HepG2 (cell line): ENCODE results near the gene MUC4. TPM values are rescaled to one million over a fixed set of nuclear protein-coding genes. Genes with fewer than 3 reads are reported as not detected.

ENCODE experiments used
- ATAC-seq: fragments of 200-7000 bp; cut with Tn5 transposase; 3 replicates; pipeline ENCODE4 v1.9.1; 2020; ENCODE audit warnings: mild to moderate bottlenecking, moderate library complexity
- BruUV-seq: library from RNA; stranded (reverse); fragments of 400-500 nt; replicated peaks from 2 replicates; lab custom pipeline; 2021; lab: Mats Ljungman, UMichigan
- CTCF ChIA-PET: fragments of 300-600 bp; formaldehyde crosslinking; extraction: SDS; loops from one replicate; lab custom pipeline; 2021; ENCODE audit warnings: low total read pairs, inconsistent platforms, low intra/inter-chr PET ratio; lab: Yijun Ruan, JAX
- POLR2A ChIA-PET: fragments of 350-600 bp; sonication (Branson Sonifier 250); formaldehyde crosslinking; loops from one replicate; lab custom pipeline; 2020; ENCODE audit warnings: antibody characterized with exemption, inconsistent platforms; lab: Yijun Ruan, JAX
- DNase-seq: peaks from one replicate; pipeline ENCODE4 v3.0.0-alpha.2; 2015; ENCODE audit warnings: low spot score
- FAIRE-seq: peaks from 3 replicates; lab custom pipeline; 2011; peaks lifted over from hg19 to GRCh38; lab: Jason Lieb, UNC
- H2AFZ ChIP-seq: one replicate; pipeline ENCODE4 v1.6.1; 2011; ENCODE audit warnings: low read length, inconsistent platforms
- H3K27ac ChIP-seq: fragments of 300-600 bp; 3 replicates; pipeline ENCODE4 v1.8.0; 2011; ENCODE audit warnings: mixed run types, mild to moderate bottlenecking, mixed read lengths, low read length, inconsistent platforms; ENCODE audit not compliant: insufficient read depth; ENCODE audit errors: extremely low read length
- H3K27me3 ChIP-seq, 2 experiments: fragments of 200-600 bp in 1 of 2; 2 replicates in 1 of 2; 3 replicates in 1 of 2; pipeline versions ENCODE4 v1.6.0 to v1.8.0; 2011; ENCODE audit warnings: low read length in 2 of 2, mild to moderate bottlenecking in 2 of 2, moderate library complexity in 2 of 2, inconsistent platforms in 1 of 2; ENCODE audit not compliant: insufficient read depth in 2 of 2, control insufficient read depth in 1 of 2
- H3K36me3 ChIP-seq, 2 experiments: fragments of 200-600 bp in 1 of 2; replicated peaks in 1 of 2; 2 replicates in 1 of 2; 3 replicates in 1 of 2; pipeline versions ENCODE4 v1.5.1 to v1.8.0; 2011; ENCODE audit warnings: low read length in 2 of 2, inconsistent platforms in 1 of 2; ENCODE audit not compliant: insufficient read depth in 2 of 2, control insufficient read depth in 1 of 2
- H3K4me1 ChIP-seq: 2 replicates; pipeline ENCODE4 v1.5.1; 2012; ENCODE audit warnings: low read length, inconsistent platforms; ENCODE audit not compliant: insufficient read depth
- H3K4me2 ChIP-seq: 2 replicates; pipeline ENCODE4 v1.6.0; 2011; ENCODE audit warnings: low read depth, low read length, inconsistent platforms
- H3K4me3 ChIP-seq, 3 experiments: fragments of 200-600 bp in 1 of 3; sonication (generic), shearing (Covaris generic) in 1 of 3; replicated peaks in 1 of 3; 2 replicates each; pipeline ENCODE4 v1.5.1; 2011 to 2016; ENCODE audit warnings: low read length in 3 of 3, inconsistent platforms in 2 of 3, low read depth in 2 of 3, mild to moderate bottlenecking in 2 of 3, control low read depth in 1 of 3, mixed read lengths in 1 of 3; ENCODE audit not compliant: insufficient read depth in 1 of 3
- H3K79me2 ChIP-seq: one replicate; pipeline ENCODE4 v1.6.1; 2011; ENCODE audit warnings: low read length, inconsistent platforms; ENCODE audit not compliant: insufficient read depth
- H3K9ac ChIP-seq: 2 replicates; pipeline ENCODE4 v1.6.0; 2011; ENCODE audit warnings: mild to moderate bottlenecking, low read depth, low read length, inconsistent platforms; ENCODE audit not compliant: insufficient read depth
- H3K9me3 ChIP-seq: 2 replicates; pipeline ENCODE4 v1.5.1; 2012; ENCODE audit warnings: mild to moderate bottlenecking, low read length
- H4K20me1 ChIP-seq: 2 replicates; pipeline ENCODE4 v1.6.0; 2011; ENCODE audit warnings: inconsistent platforms, mild to moderate bottlenecking, low read length, moderate library complexity; ENCODE audit not compliant: insufficient read depth
- CENPT ChIP-seq: sonication (generic); formaldehyde crosslinking; IDR thresholded peaks from 2 replicates; pipeline ENCODE4 v1.8.0; 2022; ENCODE audit warnings: low read depth, mild to moderate bottlenecking, moderate library complexity, missing genetic modification reagents
- FOXK1 ChIP-seq: sonication (generic); formaldehyde crosslinking; IDR thresholded peaks from 2 replicates; pipeline ENCODE4 v1.4.0; 2020; ENCODE audit warnings: low read depth, missing genetic modification reagents, borderline replicate concordance
- KLF13 ChIP-seq: sonication (generic); formaldehyde crosslinking; IDR thresholded peaks from 2 replicates; pipeline ENCODE4 v1.4.0; 2020; ENCODE audit warnings: mild to moderate bottlenecking, missing genetic modification reagents
- POLR2AphosphoS2 ChIP-seq: IDR thresholded peaks from 2 replicates; pipeline ENCODE4 v1.6.1; 2011; ENCODE audit warnings: low read depth, low read length, improper control_type of control experiment
- TBP ChIP-seq: sonication (generic); formaldehyde crosslinking; IDR thresholded peaks from 2 replicates; pipeline ENCODE4 v1.5.0; 2020; ENCODE audit warnings: missing genetic modification reagents
- ZGPAT ChIP-seq: IDR thresholded peaks from 2 replicates; pipeline ENCODE4 v1.6.1; 2016; ENCODE audit warnings: mild to moderate bottlenecking
- ZNF234 ChIP-seq: sonication (generic); formaldehyde crosslinking; conservative IDR thresholded peaks from 2 replicates; pipeline ENCODE4 v1.5.1; 2020; ENCODE audit warnings: mild to moderate bottlenecking, missing genetic modification reagents
- ZNF253 ChIP-seq: sonication (generic); formaldehyde crosslinking; IDR thresholded peaks from 2 replicates; pipeline ENCODE4 v1.8.0; 2022; ENCODE audit warnings: mild to moderate bottlenecking, missing genetic modification reagents, borderline replicate concordance
- ZNF788 ChIP-seq: sonication (generic); formaldehyde crosslinking; IDR thresholded peaks from 2 replicates; pipeline ENCODE4 v1.5.0; 2020; ENCODE audit warnings: mild to moderate bottlenecking, missing genetic modification reagents, borderline replicate concordance
- ZNF792 ChIP-seq: IDR thresholded peaks from 2 replicates; pipeline ENCODE4 v1.6.1; 2016
- ZNF891 ChIP-seq: sonication (generic); formaldehyde crosslinking; IDR thresholded peaks from 2 replicates; pipeline ENCODE4 v1.5.0; 2020; ENCODE audit warnings: mild to moderate bottlenecking, missing genetic modification reagents
- WGBS: methylation state at CpG from one replicate; pipeline ENCODE4 v1.1.6; 2017; ENCODE audit warnings: low lambda C conversion rate; 5-methylcytosine and 5-hydroxymethylcytosine counted together
- in situ Hi-C: cut with HindIII; loops from 2 replicates; pipeline ENCODE4 v1.10.0; 2017; ENCODE audit warnings: low pct_unique_long_range_greater_than_20kb; ENCODE audit not compliant: extremely low pct_ligation_motif_present
- intact Hi-C: fragments of 100-400 bp; cut with micrococcal nuclease; formaldehyde crosslinking; loops from one replicate; pipeline ENCODE4 v1.10.0; 2022; ENCODE audit not compliant: unreplicated experiment
- polyA plus RNA-seq, 8 experiments: library from polyadenylated mRNA; depleted of rRNA in 3 of 8; stranded (reverse) in 7 of 8; unstranded in 1 of 8; fragments of >200 nt; fragmentation: Illumina TruSeq in 4 of 8; extraction: Trizol in 4 of 8; gene quantifications; 2 replicates each; pipeline versions ENCODE4 v1.2.1 to v1.2.3, GENCODE V29; 2011 to 2016; ENCODE audit warnings: low read depth in 4 of 8, missing spikeins in 1 of 8, mixed read lengths in 1 of 8; ENCODE audit not compliant: insufficient read depth in 1 of 8
- total RNA-seq, 5 experiments: library from RNA; depleted of rRNA; stranded (reverse); fragments of >200 nt; fragmentation: Illumina TruSeq; extraction: Trizol; gene quantifications; 2 replicates each; pipeline ENCODE4 v1.2.3, GENCODE V29; 2016; ENCODE audit warnings: low read depth in 1 of 5
- TF ChIP-seq, protein P1 (sequence below): sonication (generic); formaldehyde crosslinking; IDR thresholded peaks from 2 replicates; pipeline ENCODE4 v1.4.0; 2020; ENCODE audit warnings: missing genetic modification reagents
- TF ChIP-seq, protein P2 (sequence below): sonication (generic); formaldehyde crosslinking; IDR thresholded peaks from 2 replicates; pipeline ENCODE4 v1.5.0; 2020; ENCODE audit warnings: missing genetic modification reagents, mild to moderate bottlenecking, borderline replicate concordance
- TF ChIP-seq, protein P3 (sequence below): sonication (generic); formaldehyde crosslinking; IDR thresholded peaks from 2 replicates; pipeline ENCODE4 v1.4.0; 2020; ENCODE audit warnings: low read depth, mild to moderate bottlenecking, missing genetic modification reagents

Gene MUC4
- total and polyA plus RNA-seq, 2 of the 13 experiments (the other 11 are each of a cell fraction or from before 2014, with no cell fraction given): not detected

GRCh38 chr3:195727606-195728195 lies 84.0 kb downstream of the MUC4 start:
- no peak for ATAC-seq
- Histone ChIP-seq H4K20me1 (no peaks in the 10 kb centered on the region), H3K4me3 (no peak overlapping the region), H3K27ac (no peak overlapping the region), H3K36me3 (no peaks in the 10 kb centered on the region), H3K27me3 (no peaks in the 10 kb centered on the region; a peak in 1 of 5 replicates), H3K9ac (no peak overlapping the region), H3K79me2 (no peaks in the 10 kb centered on the region), H2AFZ (no peak overlapping the region)
- in situ Hi-C loops: no loop called here
- ChIA-PET POLR2A (no interaction called here), CTCF (no interaction called here)
- no peak for TF ChIP-seq FOXK1 (CRISPR knock-in tag)
- no peak for TF ChIP-seq ZNF788 (CRISPR knock-in tag)
- TF ChIP-seq, protein P1, sequence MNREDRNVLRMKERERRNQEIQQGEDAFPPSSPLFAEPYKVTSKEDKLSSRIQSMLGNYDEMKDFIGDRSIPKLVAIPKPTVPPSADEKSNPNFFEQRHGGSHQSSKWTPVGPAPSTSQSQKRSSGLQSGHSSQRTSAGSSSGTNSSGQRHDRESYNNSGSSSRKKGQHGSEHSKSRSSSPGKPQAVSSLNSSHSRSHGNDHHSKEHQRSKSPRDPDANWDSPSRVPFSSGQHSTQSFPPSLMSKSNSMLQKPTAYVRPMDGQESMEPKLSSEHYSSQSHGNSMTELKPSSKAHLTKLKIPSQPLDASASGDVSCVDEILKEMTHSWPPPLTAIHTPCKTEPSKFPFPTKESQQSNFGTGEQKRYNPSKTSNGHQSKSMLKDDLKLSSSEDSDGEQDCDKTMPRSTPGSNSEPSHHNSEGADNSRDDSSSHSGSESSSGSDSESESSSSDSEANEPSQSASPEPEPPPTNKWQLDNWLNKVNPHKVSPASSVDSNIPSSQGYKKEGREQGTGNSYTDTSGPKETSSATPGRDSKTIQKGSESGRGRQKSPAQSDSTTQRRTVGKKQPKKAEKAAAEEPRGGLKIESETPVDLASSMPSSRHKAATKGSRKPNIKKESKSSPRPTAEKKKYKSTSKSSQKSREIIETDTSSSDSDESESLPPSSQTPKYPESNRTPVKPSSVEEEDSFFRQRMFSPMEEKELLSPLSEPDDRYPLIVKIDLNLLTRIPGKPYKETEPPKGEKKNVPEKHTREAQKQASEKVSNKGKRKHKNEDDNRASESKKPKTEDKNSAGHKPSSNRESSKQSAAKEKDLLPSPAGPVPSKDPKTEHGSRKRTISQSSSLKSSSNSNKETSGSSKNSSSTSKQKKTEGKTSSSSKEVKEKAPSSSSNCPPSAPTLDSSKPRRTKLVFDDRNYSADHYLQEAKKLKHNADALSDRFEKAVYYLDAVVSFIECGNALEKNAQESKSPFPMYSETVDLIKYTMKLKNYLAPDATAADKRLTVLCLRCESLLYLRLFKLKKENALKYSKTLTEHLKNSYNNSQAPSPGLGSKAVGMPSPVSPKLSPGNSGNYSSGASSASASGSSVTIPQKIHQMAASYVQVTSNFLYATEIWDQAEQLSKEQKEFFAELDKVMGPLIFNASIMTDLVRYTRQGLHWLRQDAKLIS (CRISPR knock-in tag): no peak
- no peak for TF ChIP-seq TBP (CRISPR knock-in tag)
- TF ChIP-seq ZNF792 (CRISPR knock-in tag): no peak
- TF ChIP-seq ZNF234 (CRISPR knock-in tag): no peak
- TF ChIP-seq, protein P2, sequence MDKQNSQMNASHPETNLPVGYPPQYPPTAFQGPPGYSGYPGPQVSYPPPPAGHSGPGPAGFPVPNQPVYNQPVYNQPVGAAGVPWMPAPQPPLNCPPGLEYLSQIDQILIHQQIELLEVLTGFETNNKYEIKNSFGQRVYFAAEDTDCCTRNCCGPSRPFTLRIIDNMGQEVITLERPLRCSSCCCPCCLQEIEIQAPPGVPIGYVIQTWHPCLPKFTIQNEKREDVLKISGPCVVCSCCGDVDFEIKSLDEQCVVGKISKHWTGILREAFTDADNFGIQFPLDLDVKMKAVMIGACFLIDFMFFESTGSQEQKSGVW (CRISPR knock-in tag): no peak
- TF ChIP-seq ZNF253 (CRISPR knock-in tag): no peak
- TF ChIP-seq ZGPAT: no peak
- TF ChIP-seq, protein P3, sequence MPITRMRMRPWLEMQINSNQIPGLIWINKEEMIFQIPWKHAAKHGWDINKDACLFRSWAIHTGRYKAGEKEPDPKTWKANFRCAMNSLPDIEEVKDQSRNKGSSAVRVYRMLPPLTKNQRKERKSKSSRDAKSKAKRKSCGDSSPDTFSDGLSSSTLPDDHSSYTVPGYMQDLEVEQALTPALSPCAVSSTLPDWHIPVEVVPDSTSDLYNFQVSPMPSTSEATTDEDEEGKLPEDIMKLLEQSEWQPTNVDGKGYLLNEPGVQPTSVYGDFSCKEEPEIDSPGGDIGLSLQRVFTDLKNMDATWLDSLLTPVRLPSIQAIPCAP (CRISPR knock-in tag): no peak
- no peak for TF ChIP-seq POLR2AphosphoS2
- no peak for TF ChIP-seq KLF13 (CRISPR knock-in tag)
- TF ChIP-seq CENPT (CRISPR knock-in tag): no peak
- TF ChIP-seq ZNF891 (CRISPR knock-in tag): no peak
- TF ChIP-seq, all 625 proteins: peak for 0
- no peak for DNase-seq
- intact Hi-C loops: no loop called here
- Histone ChIP-seq H3K4me1 (0 out of 2 replicates have a peak, but pooled peaks cover 8% of the 10 kb centered on the region), H3K9me3 (no peaks in the 10 kb centered on the region), H3K4me2 (no peak overlapping the region)
- 48% methylated on average over 7 of the region's 7 CpGs for WGBS
- no TSS peak for BruUV-seq
- FAIRE-seq: no peak
